HepG2 (cell line): Measurements from ENCODE around the gene GMPPB. TPM values are rescaled to one million over a fixed set of nuclear protein-coding genes. Genes with fewer than 3 reads are reported as not detected.

ENCODE experiments used
- ATF1 ChIP-seq: IDR thresholded peaks from 2 replicates; pipeline ENCODE4 v1.6.1; 2016; ENCODE audit warnings: mild to moderate bottlenecking, control low read depth
- ATM ChIP-seq: fragments of 450-650 bp; IDR thresholded peaks from 2 replicates; pipeline ENCODE4 v1.7.1; 2017; ENCODE audit warnings: mild to moderate bottlenecking, borderline replicate concordance
- CHD2 ChIP-seq: IDR thresholded peaks from 2 replicates; pipeline ENCODE4 v1.6.1; 2011; ENCODE audit warnings: low read depth, low read length, improper control_type of control experiment
- CREBL2 ChIP-seq: sonication (generic); formaldehyde crosslinking; IDR thresholded peaks from 2 replicates; pipeline ENCODE4 v1.8.1; 2023; ENCODE audit warnings: missing genetic modification reagents, mild to moderate bottlenecking, borderline replicate concordance
- EHMT2 ChIP-seq: fragments of 200-600 bp; sonication (generic); IDR thresholded peaks from 2 replicates; pipeline ENCODE4 v1.7.0; 2017; ENCODE audit warnings: antibody characterized with exemption, low read depth, low read length, borderline replicate concordance
- ESRRA ChIP-seq: sonication (generic); formaldehyde crosslinking; IDR thresholded peaks from 2 replicates; pipeline ENCODE4 v1.5.1; 2020; ENCODE audit warnings: mild to moderate bottlenecking, low read depth, missing genetic modification reagents
- HOXA3 ChIP-seq: sonication (generic); formaldehyde crosslinking; IDR thresholded peaks from 2 replicates; pipeline ENCODE4 v1.5.0; 2020; ENCODE audit warnings: missing genetic modification reagents
- MED1 ChIP-seq: sonication (generic); formaldehyde crosslinking; IDR thresholded peaks from 2 replicates; pipeline ENCODE4 v1.4.0; 2020; ENCODE audit warnings: missing genetic modification reagents
- MXD3 ChIP-seq: IDR thresholded peaks from 2 replicates; pipeline ENCODE4 v1.6.1; 2016; ENCODE audit warnings: mild to moderate bottlenecking, missing biosample characterization, missing genetic modification reagents
- MYPOP ChIP-seq: sonication (generic); formaldehyde crosslinking; IDR thresholded peaks from 2 replicates; pipeline ENCODE4 v1.8.1; 2023; ENCODE audit warnings: mild to moderate bottlenecking, moderate library complexity, missing genetic modification reagents
- POLR2AphosphoS2 ChIP-seq: IDR thresholded peaks from 2 replicates; pipeline ENCODE4 v1.6.1; 2011; ENCODE audit warnings: low read depth, low read length, improper control_type of control experiment
- REXO4 ChIP-seq: sonication (generic); formaldehyde crosslinking; IDR thresholded peaks from 2 replicates; pipeline ENCODE4 v1.8.0; 2022; ENCODE audit warnings: missing genetic modification reagents, mild to moderate bottlenecking, borderline replicate concordance
- SP1 ChIP-seq, 2 experiments: fragments of 450-650 bp in 1 of 2; sonication (generic) in 1 of 2; formaldehyde crosslinking in 1 of 2; IDR thresholded peaks; 2 replicates each; pipeline versions ENCODE4 v1.4.0 to v1.6.1; 2016 to 2020; ENCODE audit warnings: missing genetic modification reagents in 1 of 2
- SP2 ChIP-seq: sonication (generic); formaldehyde crosslinking; IDR thresholded peaks from 2 replicates; pipeline ENCODE4 v1.5.1; 2020; ENCODE audit warnings: mild to moderate bottlenecking, missing genetic modification reagents
- TERF1 ChIP-seq: sonication (generic); formaldehyde crosslinking; IDR thresholded peaks from 2 replicates; pipeline ENCODE4 v1.8.0; 2022; ENCODE audit warnings: mild to moderate bottlenecking, missing genetic modification reagents, moderate library complexity
- TGIF2 ChIP-seq: IDR thresholded peaks from 2 replicates; pipeline ENCODE4 v1.6.1; 2016; ENCODE audit warnings: control low read depth, missing compliant biosample characterization
- U2AF2 ChIP-seq: fragments of 200-400 bp; formaldehyde crosslinking; IDR thresholded peaks from 2 replicates; pipeline ENCODE4 v1.6.1; 2017; ENCODE audit warnings: low read depth, mild to moderate bottlenecking, low read length
- YEATS2 ChIP-seq: sonication (generic); formaldehyde crosslinking; IDR thresholded peaks from 2 replicates; pipeline ENCODE4 v1.4.0; 2020; ENCODE audit warnings: missing genetic modification reagents, borderline replicate concordance
- ZFP91 ChIP-seq: sonication (generic); formaldehyde crosslinking; IDR thresholded peaks from 2 replicates; pipeline ENCODE4 v1.9.0; 2022; ENCODE audit warnings: missing genetic modification reagents, mild to moderate bottlenecking, borderline replicate concordance
- ZNF136 ChIP-seq: sonication (generic); formaldehyde crosslinking; IDR thresholded peaks from 2 replicates; pipeline ENCODE4 v1.8.1; 2022; ENCODE audit warnings: low read depth, mild to moderate bottlenecking, moderate library complexity, missing genetic modification reagents
- ZNF138 ChIP-seq: sonication (generic); formaldehyde crosslinking; IDR thresholded peaks from 2 replicates; pipeline ENCODE4 v1.5.0; 2020; ENCODE audit warnings: mild to moderate bottlenecking, low read depth, missing genetic modification reagents
- ZNF558 ChIP-seq: sonication (generic); formaldehyde crosslinking; IDR thresholded peaks from 2 replicates; pipeline ENCODE4 v1.9.0; 2022; ENCODE audit warnings: mild to moderate bottlenecking, missing genetic modification reagents, borderline replicate concordance
- ZNF569 ChIP-seq: sonication (generic); formaldehyde crosslinking; IDR thresholded peaks from 2 replicates; pipeline ENCODE4 v1.5.0; 2020; ENCODE audit warnings: mild to moderate bottlenecking, missing genetic modification reagents, moderate library complexity, borderline replicate concordance
- ZNF577 ChIP-seq: sonication (generic); formaldehyde crosslinking; IDR thresholded peaks from 2 replicates; pipeline ENCODE4 v1.4.0; 2020; ENCODE audit warnings: mild to moderate bottlenecking, low read depth, missing genetic modification reagents, borderline replicate concordance
- ZNF724P ChIP-seq: sonication (generic); formaldehyde crosslinking; IDR thresholded peaks from 2 replicates; pipeline ENCODE4 v1.8.0; 2022; ENCODE audit warnings: missing genetic modification reagents, borderline replicate concordance
- ZNF737 ChIP-seq: sonication (generic); formaldehyde crosslinking; IDR thresholded peaks from 2 replicates; pipeline ENCODE4 v1.5.0; 2020; ENCODE audit warnings: missing genetic modification reagents, mild to moderate bottlenecking, borderline replicate concordance
- polyA plus RNA-seq, 8 experiments: library from polyadenylated mRNA; depleted of rRNA in 3 of 8; stranded (reverse) in 7 of 8; unstranded in 1 of 8; fragments of >200 nt; fragmentation: Illumina TruSeq in 4 of 8; extraction: Trizol in 4 of 8; gene quantifications; 2 replicates each; pipeline versions ENCODE4 v1.2.1 to v1.2.3, GENCODE V29; 2011 to 2016; ENCODE audit warnings: low read depth in 4 of 8, missing spikeins in 1 of 8, mixed read lengths in 1 of 8; ENCODE audit not compliant: insufficient read depth in 1 of 8
- total RNA-seq, 5 experiments: library from RNA; depleted of rRNA; stranded (reverse); fragments of >200 nt; fragmentation: Illumina TruSeq; extraction: Trizol; gene quantifications; 2 replicates each; pipeline ENCODE4 v1.2.3, GENCODE V29; 2016; ENCODE audit warnings: low read depth in 1 of 5

GMPPB gene
- total and polyA plus RNA-seq, 2 of the 13 experiments (the other 11 are each of a cell fraction or from before 2014, with no cell fraction given): 6.5 to 23.1 TPM

- TF ChIP-seq ZNF558 (CRISPR knock-in tag) (peak; percentile 79; the same call in 1 of the 2 replicates), U2AF2 (no peak), ZNF577 (CRISPR knock-in tag) (no peak), ZNF138 (CRISPR knock-in tag) (peak; percentile 31; the same call in 1 of the 2 replicates), ATM (no peak), ZNF569 (CRISPR knock-in tag) (0 out of 2 replicates have a peak, but pooled peaks have one; percentile 13), ZNF737 (CRISPR knock-in tag) (peak; percentile 86; the same call in 1 of the 2 replicates), SP1 (IDR thresholded peaks at IDR 0.05) (no peak), SP1 (CRISPR knock-in tag; IDR thresholded peaks at IDR 0.05) (no peak), YEATS2 (CRISPR knock-in tag) (peak; percentile 15; the same call in 1 of the 2 replicates), MED1 (CRISPR knock-in tag) (0 out of 2 replicates have a peak, but pooled peaks have one; percentile 10), HOXA3 (no peak), TGIF2 (0 out of 2 replicates have a peak, but pooled peaks have one; percentile 27), MXD3 (CRISPR knock-in tag) (0 out of 2 replicates have a peak, but pooled peaks have one; percentile 27), CREBL2 (peak; percentile 36; the same call in 1 of the 2 replicates), TERF1 (CRISPR knock-in tag) (no peak), ATF1 (CRISPR knock-in tag) (no peak), EHMT2 (no peak), ZFP91 (CRISPR knock-in tag) (peak; percentile 44; the same call in 1 of the 2 replicates), REXO4 (CRISPR knock-in tag) (0 out of 2 replicates have a peak, but pooled peaks have one; percentile 75), ZNF136 (CRISPR knock-in tag) (no peak), CHD2 (no peak), SP2 (CRISPR knock-in tag) (no peak), POLR2AphosphoS2 (no peak), ZNF724P (CRISPR knock-in tag) (no peak), MYPOP (CRISPR knock-in tag) (0 out of 2 replicates have a peak, but pooled peaks have one; percentile 12), ESRRA (CRISPR knock-in tag) (no peak)
Measured at GRCh38 chr3:49674497-49674983, 49.2 kb downstream of the GMPPB start (continued).
